A172 (cell line): Measurements from ENCODE around the gene MYADML2. TPM values are rescaled to one million over a fixed set of nuclear protein-coding genes. Genes with fewer than 3 reads are reported as not detected.

Experiments
- DNase-seq: peaks from one replicate; pipeline ENCODE4 v3.0.0-alpha.2; 2015; ENCODE audit warnings: low spot score
- total RNA-seq: library from RNA; depleted of rRNA; stranded (reverse); fragments of >200 nt; shearing (Covaris generic); gene quantifications from 2 replicates; pipeline ENCODE4 v1.2.3, GENCODE V29; 2014

MYADML2 gene
- total RNA-seq, 1 experiment from 2014 or later = not detected

- peak; percentile 97 for DNase-seq
Observed at GRCh38 chr17:81912441-81913309, 34.4 kb downstream of the MYADML2 start.

GRCh38 chr17:81911969-81912368 lies 35.1 kb downstream of the MYADML2 start:
- no peak for DNase-seq

- DNase-seq = peak; percentile 64
Observed at GRCh38 chr17:81911277-81911961, 35.6 kb downstream of the MYADML2 start, which contains the start of gene PCYT2. PCYT2 (minus strand) TSS chr17:81911399; CDS start chr17:81911355, 44 bp downstream.

- DNase-seq = no peak
Observed at GRCh38 chr17:81910840-81911276, 36.2 kb downstream of the MYADML2 start.

GRCh38 chr17:81909966-81910839 lies 36.8 kb downstream of the MYADML2 start:
- no peak for DNase-seq

GRCh38 chr17:81909231-81909630 lies 37.8 kb downstream of the MYADML2 start:
- no peak for DNase-seq

- DNase-seq = no peak
Observed at GRCh38 chr17:81908793-81909192, 38.2 kb downstream of the MYADML2 start.

- no peak for DNase-seq
Observed at GRCh38 chr17:81907219-81908145, 39.6 kb downstream of the MYADML2 start.

GRCh38 chr17:81906476-81907218 lies 40.4 kb downstream of the MYADML2 start:
- DNase-seq = no peak

- no peak for DNase-seq
Observed at GRCh38 chr17:81905993-81906392, 41.0 kb downstream of the MYADML2 start.

GRCh38 chr17:81905424-81905875 lies 41.6 kb downstream of the MYADML2 start:
- DNase-seq = no peak

- DNase-seq = no peak
Observed at GRCh38 chr17:81904600-81905423, 42.2 kb downstream of the MYADML2 start.

- no peak for DNase-seq
Observed at GRCh38 chr17:81903896-81904599, 43.0 kb downstream of the MYADML2 start.

- no peak for DNase-seq
Observed at GRCh38 chr17:81903415-81903831, 43.6 kb downstream of the MYADML2 start.

- no peak for DNase-seq
Observed at GRCh38 chr17:81902653-81903414, 44.2 kb downstream of the MYADML2 start.

GRCh38 chr17:81902023-81902652 lies 44.9 kb downstream of the MYADML2 start, which contains the start of gene NPB:
NPB (plus strand) TSS chr17:81902238; CDS start chr17:81902278, 40 bp downstream.
- no peak for DNase-seq
